Ishikawa (cell line): ENCODE measurements around the gene BCAN.

ENCODE experiments used
- REST ChIP-seq: IDR thresholded peaks from 2 replicates; pipeline ENCODE4 v1.6.1; 2012; ENCODE audit warnings: low read depth, mild to moderate bottlenecking
- ZBTB7A ChIP-seq: IDR thresholded peaks from 2 replicates; pipeline ENCODE4 v1.6.1; 2012; ENCODE audit warnings: low read depth

- TF ChIP-seq REST (no peak), ZBTB7A (no peak)
These were observed 48.2 kb downstream of the BCAN start for GRCh38 chr1:156689953-156690674.
